SU-DHL-6 (cell line): ENCODE results near the gene NTHL1.

ENCODE experiments used
- CTCF ChIP-seq: fragments of 200-600 bp; sonication (generic); IDR thresholded peaks from one replicate; pipeline ENCODE4 v1.5.1; 2017; ENCODE audit warnings: antibody characterized with exemption, mild to moderate bottlenecking, low read length, moderate library complexity; ENCODE audit not compliant: insufficient read depth, poor library complexity, severe bottlenecking
- EZH2phosphoT487 ChIP-seq: fragments of 200-600 bp; sonication (generic), shearing (Covaris generic); conservative IDR thresholded peaks from 2 replicates; pipeline ENCODE4 v1.6.1; 2018; ENCODE audit warnings: mild to moderate bottlenecking, antibody characterized with exemption, low read length, moderate library complexity, mixed read lengths

- TF ChIP-seq CTCF (no peak), EZH2phosphoT487 (no peak)
Measured at GRCh38 chr16:2082983-2083364, 35.3 kb upstream of the NTHL1 start.
